DOHH2 (cell line): ENCODE data around the gene GNAT3.

Source experiments
- EZH2phosphoT487 ChIP-seq: fragments of 200-600 bp; sonication (generic); IDR thresholded peaks from 2 replicates; pipeline ENCODE4 v1.6.1; 2017; ENCODE audit warnings: borderline replicate concordance, mild to moderate bottlenecking, antibody characterized with exemption, low read length, moderate library complexity, mixed read lengths
- TF ChIP-seq, protein P1 (sequence below): fragments of 200-600 bp; sonication (generic); IDR thresholded peaks from one replicate; pipeline ENCODE4 v1.5.1; 2014; ENCODE audit warnings: antibody characterized with exemption, mild to moderate bottlenecking, low read depth, low read length; ENCODE audit not compliant: poor library complexity, severe bottlenecking

DNA sequence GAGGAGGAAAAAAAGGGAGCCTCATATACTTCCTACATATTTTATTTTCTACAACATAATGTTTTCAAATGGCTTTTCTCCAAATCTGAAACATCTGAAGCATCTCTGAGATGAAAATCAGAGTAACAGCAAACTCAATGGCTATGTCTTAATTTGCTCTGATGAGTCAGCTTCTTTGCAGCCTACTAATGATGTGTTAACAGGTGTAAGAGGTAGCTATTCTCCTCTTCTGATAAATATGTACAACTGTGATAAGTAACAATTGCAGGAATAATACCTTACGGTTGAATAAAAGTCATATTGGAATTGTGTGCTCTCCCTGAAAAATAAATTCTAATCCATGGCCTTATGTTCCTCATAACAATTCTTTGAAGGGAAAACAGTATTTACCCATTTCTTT is 45.2 kb downstream of the GNAT3 start:
- TF ChIP-seq, protein P1, sequence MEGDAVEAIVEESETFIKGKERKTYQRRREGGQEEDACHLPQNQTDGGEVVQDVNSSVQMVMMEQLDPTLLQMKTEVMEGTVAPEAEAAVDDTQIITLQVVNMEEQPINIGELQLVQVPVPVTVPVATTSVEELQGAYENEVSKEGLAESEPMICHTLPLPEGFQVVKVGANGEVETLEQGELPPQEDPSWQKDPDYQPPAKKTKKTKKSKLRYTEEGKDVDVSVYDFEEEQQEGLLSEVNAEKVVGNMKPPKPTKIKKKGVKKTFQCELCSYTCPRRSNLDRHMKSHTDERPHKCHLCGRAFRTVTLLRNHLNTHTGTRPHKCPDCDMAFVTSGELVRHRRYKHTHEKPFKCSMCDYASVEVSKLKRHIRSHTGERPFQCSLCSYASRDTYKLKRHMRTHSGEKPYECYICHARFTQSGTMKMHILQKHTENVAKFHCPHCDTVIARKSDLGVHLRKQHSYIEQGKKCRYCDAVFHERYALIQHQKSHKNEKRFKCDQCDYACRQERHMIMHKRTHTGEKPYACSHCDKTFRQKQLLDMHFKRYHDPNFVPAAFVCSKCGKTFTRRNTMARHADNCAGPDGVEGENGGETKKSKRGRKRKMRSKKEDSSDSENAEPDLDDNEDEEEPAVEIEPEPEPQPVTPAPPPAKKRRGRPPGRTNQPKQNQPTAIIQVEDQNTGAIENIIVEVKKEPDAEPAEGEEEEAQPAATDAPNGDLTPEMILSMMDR = no peak
- no peak for TF ChIP-seq EZH2phosphoT487
